Chondrocyte (in vitro differentiated cells): ENCODE measurements around the gene SEPHS2. TPM values are rescaled to one million over a fixed set of nuclear protein-coding genes. Genes with fewer than 3 reads are reported as not detected.

Source experiments
- DNase-seq: peaks from one replicate; pipeline ENCODE4 v3.0.0; 2021; ENCODE audit warnings: mixed read lengths, low spot score
- H3K27ac Mint-ChIP-seq: one replicate; pipeline ENCODE4 v1.8.0; 2021; ENCODE audit warnings: mild to moderate bottlenecking, moderate library complexity, mixed read lengths; ENCODE audit not compliant: unreplicated experiment
- H3K27me3 Mint-ChIP-seq: 2 replicates; pipeline ENCODE4 v1.8.0; 2021; ENCODE audit warnings: low read depth, mixed read lengths
- H3K36me3 Mint-ChIP-seq: 2 replicates; pipeline ENCODE4 v1.8.0; 2021; ENCODE audit warnings: low read depth, mixed read lengths
- H3K4me1 Mint-ChIP-seq: 2 replicates; pipeline ENCODE4 v1.8.0; 2021; ENCODE audit warnings: low read depth, mild to moderate bottlenecking, mixed read lengths
- H3K4me3 Mint-ChIP-seq: one replicate; pipeline ENCODE4 v1.8.0; 2021; ENCODE audit warnings: mild to moderate bottlenecking, moderate library complexity, mixed read lengths; ENCODE audit not compliant: unreplicated experiment
- H3K9me3 Mint-ChIP-seq: 2 replicates; pipeline ENCODE4 v1.8.0; 2021; ENCODE audit warnings: low read depth, mixed read lengths
- total RNA-seq: library from RNA; stranded (reverse); gene quantifications from 3 replicates; pipeline ENCODE4 v1.2.1, GENCODE V29; 2021
- TF ChIP-seq, protein P1 (sequence below): fragments of 200-600 bp; sonication (generic); IDR thresholded peaks from 2 replicates; pipeline ENCODE4 v1.5.0; 2021; ENCODE audit warnings: antibody characterized with exemption, mild to moderate bottlenecking, moderate library complexity

Gene SEPHS2
- total RNA-seq, 1 donor from 2014 or later, result 54.3 TPM

- H3K4me1 Mint-ChIP-seq, result peaks cover 17% of the 10 kb centered on the region
- H3K9me3 Mint-ChIP-seq, result no peaks in the 10 kb centered on the region
- H3K4me3 Mint-ChIP-seq, result no peak overlapping the region
- no peak for DNase-seq
- peaks cover 12% of the 10 kb centered on the region for H3K36me3 Mint-ChIP-seq
- H3K27me3 Mint-ChIP-seq, result no peaks in the 10 kb centered on the region
- TF ChIP-seq, protein P1, sequence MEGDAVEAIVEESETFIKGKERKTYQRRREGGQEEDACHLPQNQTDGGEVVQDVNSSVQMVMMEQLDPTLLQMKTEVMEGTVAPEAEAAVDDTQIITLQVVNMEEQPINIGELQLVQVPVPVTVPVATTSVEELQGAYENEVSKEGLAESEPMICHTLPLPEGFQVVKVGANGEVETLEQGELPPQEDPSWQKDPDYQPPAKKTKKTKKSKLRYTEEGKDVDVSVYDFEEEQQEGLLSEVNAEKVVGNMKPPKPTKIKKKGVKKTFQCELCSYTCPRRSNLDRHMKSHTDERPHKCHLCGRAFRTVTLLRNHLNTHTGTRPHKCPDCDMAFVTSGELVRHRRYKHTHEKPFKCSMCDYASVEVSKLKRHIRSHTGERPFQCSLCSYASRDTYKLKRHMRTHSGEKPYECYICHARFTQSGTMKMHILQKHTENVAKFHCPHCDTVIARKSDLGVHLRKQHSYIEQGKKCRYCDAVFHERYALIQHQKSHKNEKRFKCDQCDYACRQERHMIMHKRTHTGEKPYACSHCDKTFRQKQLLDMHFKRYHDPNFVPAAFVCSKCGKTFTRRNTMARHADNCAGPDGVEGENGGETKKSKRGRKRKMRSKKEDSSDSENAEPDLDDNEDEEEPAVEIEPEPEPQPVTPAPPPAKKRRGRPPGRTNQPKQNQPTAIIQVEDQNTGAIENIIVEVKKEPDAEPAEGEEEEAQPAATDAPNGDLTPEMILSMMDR, result no peak
- no peak overlapping the region for H3K27ac Mint-ChIP-seq
Observed at GRCh38 chr16:30414159-30414558, 31.5 kb downstream of the SEPHS2 start.

DNA sequence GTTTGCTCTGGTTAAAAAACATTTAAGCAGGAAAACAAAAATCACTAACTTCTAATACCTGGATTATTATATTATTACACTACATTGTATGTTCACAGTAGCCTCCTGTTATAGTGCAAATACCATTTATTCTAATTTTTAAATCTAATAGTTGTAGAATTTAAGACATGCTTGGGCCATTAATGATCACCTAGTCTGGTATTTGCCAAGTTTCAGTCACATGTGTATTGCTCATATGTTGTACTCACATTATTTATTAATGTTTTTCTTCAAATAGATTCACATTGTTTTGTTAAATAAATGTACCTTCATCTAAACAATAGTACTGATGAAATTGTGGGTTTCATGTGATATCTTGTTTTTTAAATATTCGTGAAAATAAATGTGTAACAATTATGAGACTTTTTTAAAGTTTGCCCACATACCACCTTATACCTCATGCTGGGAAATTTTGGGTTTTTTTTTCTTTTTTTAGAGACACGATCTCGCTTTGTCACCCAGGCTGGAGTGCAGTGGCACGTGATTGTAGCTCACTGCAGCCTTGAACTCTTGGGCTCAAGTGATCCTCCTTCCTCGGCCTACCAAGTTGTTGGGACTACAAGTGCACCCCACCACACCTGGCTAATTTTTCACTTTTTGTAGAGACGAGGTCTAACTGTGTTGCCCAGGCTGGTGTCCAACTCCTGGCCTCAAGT lies 32.4 kb downstream of the SEPHS2 start:
- H3K9me3 Mint-ChIP-seq, result no peaks in the 10 kb centered on the region

DNA sequence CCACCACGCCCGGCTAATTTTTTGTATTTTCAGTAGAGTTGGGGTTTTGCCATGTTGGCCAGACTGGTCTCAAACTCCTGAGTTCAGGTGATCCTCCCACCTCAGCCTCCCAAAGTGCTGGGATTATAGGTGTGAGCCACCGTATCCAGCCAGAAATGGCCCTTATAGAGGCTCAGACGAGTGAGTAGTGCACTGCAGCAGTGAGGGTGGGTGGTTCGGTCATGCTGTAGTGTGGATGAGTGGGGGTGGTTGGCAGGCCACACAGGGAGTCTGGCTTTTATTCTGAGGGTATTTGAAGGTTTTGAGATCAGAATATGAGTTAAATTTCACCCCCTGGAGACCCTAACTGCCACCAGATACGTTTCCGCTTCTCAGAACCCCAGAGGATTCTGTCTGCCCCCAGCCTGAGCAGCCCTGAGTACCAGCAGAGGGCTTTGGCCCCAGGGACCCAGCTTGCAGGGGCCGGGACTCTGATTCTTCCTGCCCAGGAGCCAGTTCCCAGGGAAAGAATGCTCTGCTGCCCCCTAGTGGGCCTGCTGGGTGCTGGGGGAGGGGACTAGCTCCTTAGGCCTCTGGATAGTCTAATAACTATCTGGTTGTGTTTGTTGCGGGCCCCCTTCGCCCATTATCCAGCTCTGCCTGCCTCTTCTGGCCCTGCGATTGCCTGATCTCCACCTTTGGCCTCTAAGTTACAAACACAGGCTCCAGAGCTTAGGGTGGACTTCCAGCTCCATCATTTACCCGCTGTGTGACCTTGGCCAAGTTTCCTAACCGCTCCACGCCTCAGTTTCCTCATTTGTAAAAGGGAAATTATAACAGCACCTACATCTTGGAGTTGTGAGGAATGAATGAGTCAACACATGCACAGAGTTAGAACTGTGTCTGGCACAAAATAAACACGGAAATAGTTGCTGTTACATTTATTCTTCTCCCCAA lies 36.3 kb downstream of the SEPHS2 start:
- Mint-ChIP-seq H3K9me3 (no peaks in the 10 kb centered on the region), H3K27ac (peak overlapping the region; percentile 80), H3K27me3 (no peaks in the 10 kb centered on the region), H3K36me3 (peaks cover 10% of the 10 kb centered on the region), H3K4me3 (no peak overlapping the region), H3K4me1 (peaks cover 25% of the 10 kb centered on the region)
- peak; percentile 93 for DNase-seq
- TF ChIP-seq, protein P1, result peak; percentile 97

More for the DNA sequence above, 32.4 kb downstream of the SEPHS2 start:
- DNase-seq, result no peak
- TF ChIP-seq, protein P1, result no peak
- H3K36me3 Mint-ChIP-seq, result peaks cover 12% of the 10 kb centered on the region
- H3K4me1 Mint-ChIP-seq, result peaks cover 21% of the 10 kb centered on the region
- H3K27me3 Mint-ChIP-seq, result no peaks in the 10 kb centered on the region
- H3K4me3 Mint-ChIP-seq, result no peak overlapping the region
- no peak overlapping the region for H3K27ac Mint-ChIP-seq

- Mint-ChIP-seq H3K4me3 (peak overlapping the region; percentile 78), H3K9me3 (no peaks in the 10 kb centered on the region), H3K27ac (peak overlapping the region; percentile 89), H3K4me1 (peaks cover 25% of the 10 kb centered on the region), H3K27me3 (no peaks in the 10 kb centered on the region), H3K36me3 (peaks cover 4% of the 10 kb centered on the region)
- TF ChIP-seq, protein P1, result no peak
- DNase-seq, result no peak
Observed at GRCh38 chr16:30407804-30408534, 37.7 kb downstream of the SEPHS2 start.
